DOHH2 (cell line): ENCODE measurements around the gene DCX.

Experiments used
- H3F3A ChIP-seq: fragments of 200-600 bp; sonication (generic), shearing (Covaris generic); 2 replicates; pipeline ENCODE4 v1.6.0; 2016; ENCODE audit warnings: antibody characterized with exemption, mild to moderate bottlenecking; ENCODE audit not compliant: control insufficient read depth, insufficient read depth
- H3K27ac ChIP-seq: fragments of 200-600 bp; sonication (generic); 2 replicates; pipeline ENCODE4 v1.5.1; 2014; ENCODE audit warnings: low read depth, mild to moderate bottlenecking, low read length, moderate library complexity
- H3K27me3 ChIP-seq: fragments of 200-600 bp; sonication (generic); 2 replicates; pipeline ENCODE4 v1.6.1; 2014; ENCODE audit warnings: mild to moderate bottlenecking, low read length, mixed read lengths; ENCODE audit not compliant: control insufficient read depth
- H3K36me3 ChIP-seq: fragments of 200-600 bp; sonication (generic); 2 replicates; pipeline ENCODE4 v1.6.1; 2014; ENCODE audit warnings: mild to moderate bottlenecking, low read length, moderate library complexity, mixed read lengths; ENCODE audit not compliant: control insufficient read depth
- H3K4me1 ChIP-seq: fragments of 200-600 bp; sonication (generic); 2 replicates; pipeline ENCODE4 v1.6.1; 2014; ENCODE audit warnings: mild to moderate bottlenecking, low read length, mixed read lengths; ENCODE audit not compliant: control insufficient read depth
- H3K4me2 ChIP-seq: fragments of 200-600 bp; sonication (generic); 2 replicates; pipeline ENCODE4 v1.6.0; 2014; ENCODE audit warnings: mild to moderate bottlenecking, low read length, moderate library complexity
- H3K4me3 ChIP-seq: fragments of 200-600 bp; sonication (generic); 2 replicates; pipeline ENCODE4 v1.5.1; 2014; ENCODE audit warnings: mild to moderate bottlenecking, low read length, mixed read lengths
- H3K79me2 ChIP-seq: fragments of 200-600 bp; sonication (generic); 2 replicates; pipeline ENCODE4 v1.6.1; 2014; ENCODE audit warnings: mild to moderate bottlenecking, low read length, mixed read lengths; ENCODE audit not compliant: control insufficient read depth
- H3K9me2 ChIP-seq: fragments of 200-600 bp; sonication (generic); replicated peaks from 2 replicates; pipeline ENCODE4 v1.6.1; 2014; ENCODE audit warnings: mild to moderate bottlenecking, low read length, mixed read lengths; ENCODE audit not compliant: control insufficient read depth
- H3K9me3 ChIP-seq: fragments of 200-600 bp; sonication (generic); 2 replicates; pipeline ENCODE4 v1.6.1; 2014; ENCODE audit warnings: antibody characterized with exemption, low read length, mixed read lengths; ENCODE audit not compliant: control insufficient read depth, insufficient read depth
- H4K20me1 ChIP-seq: fragments of 200-600 bp; sonication (generic); 2 replicates; pipeline ENCODE4 v1.6.0; 2014; ENCODE audit warnings: low read depth, mild to moderate bottlenecking, antibody characterized with exemption, low read length, moderate library complexity; ENCODE audit not compliant: control insufficient read depth, insufficient read depth
- CTCF ChIP-seq: fragments of 200-600 bp; sonication (generic); IDR thresholded peaks from one replicate; pipeline ENCODE4 v1.5.1; 2014; ENCODE audit warnings: antibody characterized with exemption, mild to moderate bottlenecking, low read depth, low read length; ENCODE audit not compliant: poor library complexity, severe bottlenecking
- EZH2phosphoT487 ChIP-seq: fragments of 200-600 bp; sonication (generic); IDR thresholded peaks from 2 replicates; pipeline ENCODE4 v1.6.1; 2017; ENCODE audit warnings: borderline replicate concordance, mild to moderate bottlenecking, antibody characterized with exemption, low read length, moderate library complexity, mixed read lengths

DCX gene

GRCh38 chrX:111407948-111408347, 4.0 kb downstream of the DCX start:
- H3K4me3 ChIP-seq = no peak overlapping the region
- H3K4me1 ChIP-seq = no peaks in the 10 kb centered on the region
- no peak for TF ChIP-seq CTCF
- TF ChIP-seq EZH2phosphoT487 = no peak
- no peak overlapping the region for H3K4me2 ChIP-seq
- no peak overlapping the region for H3K27ac ChIP-seq
- no peaks in the 10 kb centered on the region for H3K79me2 ChIP-seq
- H3F3A ChIP-seq = no peaks in the 10 kb centered on the region
- H3K36me3 ChIP-seq = no peaks in the 10 kb centered on the region
- no peaks in the 10 kb centered on the region for H3K9me3 ChIP-seq
- H3K27me3 ChIP-seq = no peaks in the 10 kb centered on the region
- H4K20me1 ChIP-seq = no peaks in the 10 kb centered on the region
- no peaks in the 10 kb centered on the region for H3K9me2 ChIP-seq

DNA sequence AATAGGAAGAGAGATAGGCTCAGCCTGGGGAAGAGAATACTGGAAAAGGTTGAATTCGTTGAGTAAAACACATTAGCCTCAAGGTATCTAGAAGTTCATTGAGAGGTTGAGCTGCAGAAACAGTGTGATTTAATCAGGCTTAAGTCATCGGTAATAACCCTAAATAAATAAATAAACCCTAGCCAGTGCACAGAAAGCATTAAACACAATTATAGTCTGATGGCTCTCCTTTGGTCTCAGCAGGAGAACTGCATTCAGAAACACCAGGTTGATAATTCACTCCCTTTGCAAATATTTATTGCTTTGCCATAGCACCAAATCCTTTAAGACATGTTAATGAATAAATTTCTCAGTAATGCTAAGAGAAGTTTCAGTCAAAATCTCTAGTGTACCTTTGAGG, 9.6 kb downstream of the DCX start:
- Histone ChIP-seq H3K9me2 (no peaks in the 10 kb centered on the region), H4K20me1 (no peaks in the 10 kb centered on the region), H3K9me3 (no peaks in the 10 kb centered on the region), H3K27ac (no peak overlapping the region), H3K4me3 (no peak overlapping the region), H3K79me2 (no peaks in the 10 kb centered on the region), H3K4me1 (no peaks in the 10 kb centered on the region), H3K4me2 (no peak overlapping the region), H3K36me3 (no peaks in the 10 kb centered on the region), H3K27me3 (no peaks in the 10 kb centered on the region), H3F3A (no peaks in the 10 kb centered on the region)
- TF ChIP-seq EZH2phosphoT487 = no peak
- TF ChIP-seq CTCF = no peak

DNA sequence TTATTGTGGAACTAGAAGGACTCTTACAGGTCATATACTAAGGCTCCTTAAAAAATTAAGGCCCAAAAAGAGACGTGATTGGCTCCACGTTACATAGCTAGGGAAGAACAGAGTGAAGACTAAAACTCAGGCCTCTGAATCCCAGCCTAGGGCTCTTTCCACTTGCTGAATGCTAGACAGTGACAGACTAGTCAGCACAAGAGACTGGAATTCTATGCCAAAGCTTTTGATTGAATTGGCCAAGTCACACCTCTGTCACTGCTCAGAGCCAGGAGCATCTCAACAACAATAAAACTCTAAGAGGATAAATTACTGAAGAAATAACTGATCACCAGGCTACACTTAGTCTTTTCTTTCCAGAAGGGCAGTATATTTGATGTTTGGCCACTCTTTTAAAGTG, 16.8 kb downstream of the DCX start:
- Histone ChIP-seq H3K4me2 (no peak overlapping the region), H3K4me3 (no peak overlapping the region), H3K27me3 (no peaks in the 10 kb centered on the region), H3K4me1 (no peaks in the 10 kb centered on the region), H3K27ac (no peak overlapping the region), H3K79me2 (no peaks in the 10 kb centered on the region), H3F3A (no peaks in the 10 kb centered on the region), H4K20me1 (no peaks in the 10 kb centered on the region), H3K9me2 (no peaks in the 10 kb centered on the region), H3K9me3 (no peaks in the 10 kb centered on the region), H3K36me3 (no peaks in the 10 kb centered on the region)
- TF ChIP-seq EZH2phosphoT487 (no peak), CTCF (no peak)

- TF ChIP-seq CTCF = no peak
- TF ChIP-seq EZH2phosphoT487 = no peak
- H3K27me3 ChIP-seq = no peaks in the 10 kb centered on the region
- H3K9me2 ChIP-seq = no peaks in the 10 kb centered on the region
Measured at GRCh38 chrX:111394569-111394968, 17.4 kb downstream of the DCX start.

More at GRCh38 chrX:111394569-111394968, 17.4 kb downstream of the DCX start:
- Histone ChIP-seq H3K79me2 (no peaks in the 10 kb centered on the region), H3K4me3 (no peak overlapping the region), H3F3A (no peaks in the 10 kb centered on the region), H4K20me1 (no peaks in the 10 kb centered on the region), H3K9me3 (no peaks in the 10 kb centered on the region), H3K4me2 (no peak overlapping the region), H3K27ac (no peak overlapping the region), H3K36me3 (no peaks in the 10 kb centered on the region), H3K4me1 (no peaks in the 10 kb centered on the region)
